Keratinocyte (primary cell): Measurements from ENCODE around the gene MALT1. TPM values are rescaled to one million over a fixed set of nuclear protein-coding genes. Genes with fewer than 3 reads are reported as not detected.

Experiments
- DNase-seq: peaks from one replicate; pipeline ENCODE4 v3.0.0-alpha.2; 2011; ENCODE audit warnings: low read depth, missing footprints, low spot score
- FAIRE-seq: peaks from 2 replicates; lab custom pipeline; 2011; peaks lifted over from hg19 to GRCh38; lab: Jason Lieb, UNC
- H2AFZ ChIP-seq: 2 replicates; pipeline ENCODE4 v1.6.0; 2012; ENCODE audit warnings: low read length, control low read depth, inconsistent platforms; ENCODE audit not compliant: control insufficient read depth
- H3K27ac ChIP-seq: 2 replicates; pipeline ENCODE4 v1.5.1; 2011; ENCODE audit warnings: low read length; ENCODE audit not compliant: control insufficient read depth, insufficient read depth
- H3K27me3 ChIP-seq: 3 replicates; pipeline ENCODE4 v1.6.0; 2011; ENCODE audit warnings: low read length; ENCODE audit not compliant: control insufficient read depth, insufficient read depth; ENCODE audit errors: extremely low read depth
- H3K36me3 ChIP-seq, 2 experiments: 2 replicates in 1 of 2; 3 replicates in 1 of 2; pipeline ENCODE4 v1.5.1; 2011; ENCODE audit warnings: low read length in 2 of 2, mild to moderate bottlenecking in 1 of 2; ENCODE audit not compliant: control insufficient read depth in 2 of 2, insufficient read depth in 2 of 2; ENCODE audit errors: extremely low read depth in 1 of 2
- H3K4me1 ChIP-seq: 3 replicates; pipeline ENCODE4 v1.5.1; 2011; ENCODE audit warnings: low read length; ENCODE audit not compliant: control insufficient read depth, insufficient read depth; ENCODE audit errors: extremely low read depth
- H3K4me2 ChIP-seq: 3 replicates; pipeline ENCODE4 v1.6.0; 2011; ENCODE audit warnings: low read depth, low read length; ENCODE audit not compliant: control insufficient read depth, insufficient read depth; ENCODE audit errors: extremely low read depth
- H3K4me3 ChIP-seq, 3 experiments: fragments of 200-600 bp in 1 of 3; sonication (generic) in 1 of 3; 2 replicates in 2 of 3; 3 replicates in 1 of 3; pipeline ENCODE4 v1.5.1; 2011 to 2016; ENCODE audit warnings: low read length in 3 of 3, mild to moderate bottlenecking in 3 of 3, control low read depth in 2 of 3, inconsistent platforms in 1 of 3, low read depth in 1 of 3, mixed read lengths in 1 of 3, mixed run types in 1 of 3, moderate library complexity in 1 of 3; ENCODE audit not compliant: control insufficient read depth in 2 of 3, insufficient read depth in 2 of 3; ENCODE audit errors: extremely low read depth in 1 of 3
- H3K79me2 ChIP-seq: 2 replicates; pipeline ENCODE4 v1.6.0; 2012; ENCODE audit warnings: low read length; ENCODE audit not compliant: control insufficient read depth, insufficient read depth
- H3K9ac ChIP-seq: 3 replicates; pipeline ENCODE4 v1.6.0; 2011; ENCODE audit warnings: low read length; ENCODE audit not compliant: control insufficient read depth, insufficient read depth; ENCODE audit errors: extremely low read depth
- H3K9me1 ChIP-seq: 3 replicates; pipeline ENCODE4 v1.6.0; 2011; ENCODE audit warnings: low read length; ENCODE audit not compliant: control insufficient read depth, insufficient read depth; ENCODE audit errors: extremely low read depth
- H3K9me3 ChIP-seq: 2 replicates; pipeline ENCODE4 v1.5.1; 2012; ENCODE audit warnings: low read depth, low read length; ENCODE audit not compliant: control insufficient read depth
- H4K20me1 ChIP-seq: 3 replicates; pipeline ENCODE4 v1.6.0; 2011; ENCODE audit warnings: low read length; ENCODE audit not compliant: control insufficient read depth, insufficient read depth; ENCODE audit errors: extremely low read depth
- CTCF ChIP-seq, 3 experiments: IDR thresholded peaks in 1 of 3; conservative IDR thresholded peaks in 1 of 3; optimal IDR thresholded peaks in 1 of 3; 2 replicates in 2 of 3; 3 replicates in 1 of 3; pipeline versions ENCODE3 to v1.5.1; 2011; ENCODE audit warnings: low read length in 3 of 3, mild to moderate bottlenecking in 3 of 3, moderate library complexity in 2 of 3, control low read depth in 1 of 3, inconsistent platforms in 1 of 3; ENCODE audit not compliant: insufficient read depth in 2 of 3; ENCODE audit errors: extremely low read depth in 1 of 3
- EZH2 ChIP-seq: IDR thresholded peaks from one replicate; pipeline ENCODE4 v1.6.1; 2012; ENCODE audit warnings: inconsistent platforms, mild to moderate bottlenecking, low read length, moderate library complexity
- dilution Hi-C: fragments of 300-500 bp; cut with MboI; formaldehyde crosslinking; loops from one replicate; pipeline ENCODE4 v1.7.0; 2020; ENCODE audit warnings: low sequenced_read_pairs; ENCODE audit not compliant: extremely low pct_ligation_motif_present
- polyA plus RNA-seq, 5 experiments: library from polyadenylated mRNA; depleted of rRNA in 3 of 5; stranded (reverse) in 3 of 5; stranded (forward) in 1 of 5; unstranded in 1 of 5; fragments of >200 nt; gene quantifications; 1 replicate in 1 of 5; 2 replicates in 3 of 5; 3 replicates in 1 of 5; pipeline versions ENCODE4 v1.2.1 to v1.2.3, GENCODE V29; 2011 to 2012; ENCODE audit warnings: missing spikeins in 2 of 5, low read depth in 1 of 5, low replicate concordance in 1 of 5

Gene MALT1
- polyA plus RNA-seq, 1 donor (not counting 4 experiments of a cell fraction or from before 2014, with no cell fraction given), result 52.1 TPM

- no peaks in the 10 kb centered on the region for H3K9me1 ChIP-seq
- no peak overlapping the region for H3K4me3 ChIP-seq
- H3K27me3 ChIP-seq, result no peaks in the 10 kb centered on the region
- H2AFZ ChIP-seq, result no peak overlapping the region
- peaks cover 82% of the 10 kb centered on the region for H3K79me2 ChIP-seq
- TF ChIP-seq EZH2, result no peak
- no peak for TF ChIP-seq CTCF (optimal IDR thresholded peaks at IDR 0.05 in 1 of 3, IDR thresholded peaks at IDR 0.05 in 1 of 3, conservative IDR thresholded peaks at IDR 0.05 in 1 of 3; ENCODE audit: extremely low read depth in 1 of 3, insufficient read depth in 2 of 3, low read length in 3 of 3)
- H3K36me3 ChIP-seq, result peaks cover 19% of the 10 kb centered on the region in 2 experiments
- no peaks in the 10 kb centered on the region for H3K9me3 ChIP-seq
- H3K4me2 ChIP-seq, result no peak overlapping the region
- peaks cover 3% of the 10 kb centered on the region for H4K20me1 ChIP-seq
- no peak overlapping the region for H3K9ac ChIP-seq
- no peak for DNase-seq
- FAIRE-seq, result no peak
- peaks cover 8% of the 10 kb centered on the region for H3K4me1 ChIP-seq
- dilution Hi-C loops, result no loop called here
- no peak overlapping the region for H3K27ac ChIP-seq
Observed at GRCh38 chr18:58691256-58691655, 20.0 kb downstream of the MALT1 start.

GRCh38 chr18:58692422-58693185 is 21.3 kb downstream of the MALT1 start:
- dilution Hi-C loops, result no loop called here
- no peak overlapping the region for H3K9ac ChIP-seq
- no peak overlapping the region for H3K4me2 ChIP-seq
- H3K9me1 ChIP-seq, result no peaks in the 10 kb centered on the region
- H3K79me2 ChIP-seq, result peaks cover 77% of the 10 kb centered on the region
- peaks cover 3% of the 10 kb centered on the region for H4K20me1 ChIP-seq
- H3K36me3 ChIP-seq, result peaks cover 20 to 26% of the 10 kb centered on the region in 2 experiments
- H3K9me3 ChIP-seq, result no peaks in the 10 kb centered on the region
- TF ChIP-seq EZH2, result no peak
- TF ChIP-seq CTCF (optimal IDR thresholded peaks at IDR 0.05 in 1 of 3, IDR thresholded peaks at IDR 0.05 in 1 of 3, conservative IDR thresholded peaks at IDR 0.05 in 1 of 3; ENCODE audit: extremely low read depth in 1 of 3, insufficient read depth in 2 of 3, low read length in 3 of 3), result no peak
- no peak overlapping the region for H3K27ac ChIP-seq
- DNase-seq, result no peak
- H3K4me1 ChIP-seq, result peaks cover 8% of the 10 kb centered on the region
- no peak overlapping the region for H2AFZ ChIP-seq
- no peaks in the 10 kb centered on the region for H3K27me3 ChIP-seq
- H3K4me3 ChIP-seq, result no peak overlapping the region
- FAIRE-seq, result peak; percentile 83
